H1 (cell line): Measurements from ENCODE around the gene SOCS4. TPM values are rescaled to one million over a fixed set of nuclear protein-coding genes. Genes with fewer than 3 reads are reported as not detected.
A peak's percentile ranks its signal among the peaks of the same experiment; 100 is the strongest.

Experiments
- CTCF ChIA-PET: fragments of 300-600 bp; sonication (Branson Sonifier 250); formaldehyde crosslinking; loops from one replicate; lab custom pipeline; 2021; ENCODE audit not compliant: partially characterized antibody; lab: Charles Lee
- POLR2A ChIA-PET: fragments of 300-600 bp; sonication (Branson Sonifier 250); formaldehyde crosslinking; loops from one replicate; lab custom pipeline; 2021; ENCODE audit warnings: inconsistent platforms; ENCODE audit not compliant: partially characterized antibody; lab: Charles Lee
- DNase-seq, 2 experiments: peaks; one replicate each; pipeline versions ENCODE4 v3.0.0 to v3.0.0-alpha.2; 2010 to 2022; ENCODE audit warnings: low spot score in 2 of 2, low read depth in 1 of 2, mixed read lengths in 1 of 2
- FAIRE-seq: peaks from 2 replicates; lab custom pipeline; 2011; peaks lifted over from hg19 to GRCh38; lab: Jason Lieb, UNC
- H2AFZ ChIP-seq: 2 replicates; pipeline ENCODE4 v1.8.1; 2012; ENCODE audit warnings: low read length, inconsistent platforms
- H2AK5ac ChIP-seq: 2 replicates; pipeline ENCODE4 v1.6.1; 2013; ENCODE audit warnings: low read depth, low read length
- H2BK120ac ChIP-seq: replicated peaks from 2 replicates; pipeline ENCODE3; 2013; ENCODE audit warnings: low read depth, low read length, inconsistent platforms
- H2BK12ac ChIP-seq: 2 replicates; pipeline ENCODE4 v1.6.1; 2013; ENCODE audit warnings: low read depth, low read length
- H2BK15ac ChIP-seq: 2 replicates; pipeline ENCODE4 v1.6.1; 2013; ENCODE audit warnings: low read length
- H2BK20ac ChIP-seq: 2 replicates; pipeline ENCODE4 v1.6.1; 2013; ENCODE audit warnings: low read length
- H2BK5ac ChIP-seq: 2 replicates; pipeline ENCODE4 v1.6.1; 2013; ENCODE audit warnings: low read depth, low read length
- H3K14ac ChIP-seq: 2 replicates; pipeline ENCODE4 v1.6.1; 2013; ENCODE audit warnings: inconsistent platforms; ENCODE audit not compliant: insufficient read length
- H3K18ac ChIP-seq: 2 replicates; pipeline ENCODE4 v1.6.1; 2013; ENCODE audit warnings: low read length; ENCODE audit errors: extremely low read depth
- H3K23ac ChIP-seq: 2 replicates; pipeline ENCODE4 v1.6.1; 2013; ENCODE audit warnings: inconsistent platforms; ENCODE audit not compliant: insufficient read length
- H3K23me2 ChIP-seq: 2 replicates; pipeline ENCODE4 v1.6.1; 2013; ENCODE audit warnings: low read depth, low read length
- H3K27ac ChIP-seq: 2 replicates; pipeline ENCODE4 v1.6.1; 2011; ENCODE audit warnings: low read depth, low read length, inconsistent platforms
- H3K27me3 ChIP-seq, 4 experiments: replicated peaks in 1 of 4; 1 replicate in 1 of 4; 2 replicates in 3 of 4; pipeline versions ENCODE4 v1.6.1 to v1.8.1; 2011 to 2013; ENCODE audit warnings: low read length in 3 of 4, mild to moderate bottlenecking in 3 of 4, inconsistent platforms in 2 of 4, mixed read lengths in 2 of 4, moderate library complexity in 1 of 4; ENCODE audit not compliant: control insufficient read depth in 3 of 4, insufficient read depth in 3 of 4; ENCODE audit errors: extremely low read depth in 1 of 4
- H3K36me3 ChIP-seq, 4 experiments: 2 replicates each; pipeline versions ENCODE4 v1.6.1 to v1.8.1; 2011 to 2013; ENCODE audit warnings: mild to moderate bottlenecking in 4 of 4, low read length in 3 of 4, moderate library complexity in 2 of 4, control low read depth in 1 of 4, inconsistent platforms in 1 of 4; ENCODE audit not compliant: insufficient read depth in 4 of 4, control insufficient read depth in 2 of 4
- H3K4ac ChIP-seq: replicated peaks from 2 replicates; pipeline ENCODE3; 2013; ENCODE audit warnings: low read length, low read depth, mixed read lengths, inconsistent platforms; ENCODE audit not compliant: insufficient read length
- H3K4me1 ChIP-seq, 4 experiments: replicated peaks in 1 of 4; 1 replicate in 1 of 4; 2 replicates in 3 of 4; pipeline versions ENCODE4 v1.6.1 to v1.8.1; 2011 to 2013; ENCODE audit warnings: low read length in 3 of 4, inconsistent platforms in 2 of 4, mixed read lengths in 1 of 4; ENCODE audit not compliant: insufficient read depth in 4 of 4, control insufficient read depth in 3 of 4
- H3K4me2 ChIP-seq, 2 experiments: 2 replicates each; pipeline versions ENCODE4 v1.6.1 to v1.8.1; 2011 to 2013; ENCODE audit warnings: low read depth in 2 of 2, low read length in 2 of 2, control low read depth in 1 of 2, inconsistent platforms in 1 of 2, mild to moderate bottlenecking in 1 of 2; ENCODE audit not compliant: insufficient read depth in 1 of 2
- H3K4me3 ChIP-seq, 4 experiments: fragments of 200-600, 300-600 bp in 1 of 4; sonication (generic), shearing (Covaris generic), sonication (Bioruptor Twin) in 1 of 4; 2 replicates each; pipeline versions ENCODE4 v1.5.1 to v1.8.1; 2011 to 2016; ENCODE audit warnings: low read length in 4 of 4, low read depth in 3 of 4, control low read depth in 2 of 4, inconsistent platforms in 2 of 4, mild to moderate bottlenecking in 2 of 4, mixed read lengths in 1 of 4, moderate library complexity in 1 of 4; ENCODE audit not compliant: insufficient read depth in 2 of 4; ENCODE audit errors: extremely low read depth in 1 of 4
- H3K56ac ChIP-seq: replicated peaks from 2 replicates; pipeline ENCODE3; 2013; ENCODE audit warnings: low read depth, mild to moderate bottlenecking, mixed read lengths, low read length, inconsistent platforms; ENCODE audit not compliant: insufficient read length
- H3K79me1 ChIP-seq: 2 replicates; pipeline ENCODE4 v1.6.1; 2013; ENCODE audit warnings: low read depth, low read length, control low read depth
- H3K79me2 ChIP-seq, 2 experiments: 2 replicates each; pipeline versions ENCODE4 v1.6.1 to v1.8.1; 2012 to 2013; ENCODE audit warnings: low read length in 2 of 2, mild to moderate bottlenecking in 2 of 2, inconsistent platforms in 1 of 2; ENCODE audit not compliant: insufficient read depth in 2 of 2, control insufficient read depth in 1 of 2
- H3K9ac ChIP-seq, 4 experiments: replicated peaks in 1 of 4; 1 replicate in 1 of 4; 2 replicates in 3 of 4; pipeline versions ENCODE4 v1.6.1 to v1.8.1; 2011 to 2013; ENCODE audit warnings: low read depth in 3 of 4, low read length in 3 of 4, control low read depth in 2 of 4, mild to moderate bottlenecking in 2 of 4, moderate library complexity in 2 of 4, inconsistent platforms in 1 of 4; ENCODE audit errors: extremely low read depth in 1 of 4
- H3K9me3 ChIP-seq, 2 experiments: 2 replicates each; pipeline versions ENCODE4 v1.6.1 to v1.8.1; 2012 to 2013; ENCODE audit warnings: mild to moderate bottlenecking in 2 of 2, moderate library complexity in 2 of 2, control low read depth in 1 of 2, inconsistent platforms in 1 of 2, low read depth in 1 of 2, low read length in 1 of 2, mixed read lengths in 1 of 2; ENCODE audit not compliant: insufficient read depth in 2 of 2
- H4K20me1 ChIP-seq, 2 experiments: replicated peaks in 1 of 2; 2 replicates each; pipeline versions ENCODE3 to v1.8.1; 2011 to 2013; ENCODE audit warnings: inconsistent platforms in 2 of 2, low read length in 2 of 2, mild to moderate bottlenecking in 1 of 2; ENCODE audit not compliant: insufficient read depth in 2 of 2, control insufficient read depth in 1 of 2
- H4K5ac ChIP-seq: 2 replicates; pipeline ENCODE4 v1.6.1; 2013; ENCODE audit warnings: low read length, low read depth, mixed read lengths, inconsistent platforms; ENCODE audit not compliant: insufficient read length
- H4K8ac ChIP-seq: 2 replicates; pipeline ENCODE4 v1.8.0; 2013; ENCODE audit warnings: mild to moderate bottlenecking, moderate library complexity, low read length, inconsistent platforms; ENCODE audit not compliant: insufficient read depth; ENCODE audit errors: extremely low read depth
- H4K91ac ChIP-seq: replicated peaks from 2 replicates; pipeline ENCODE3; 2013; ENCODE audit warnings: low read length, mixed read lengths, inconsistent platforms; ENCODE audit not compliant: insufficient read length
- CREB1 ChIP-seq: IDR thresholded peaks from 2 replicates; pipeline ENCODE4 v1.6.1; 2012; ENCODE audit warnings: inconsistent platforms
- HDAC2 ChIP-seq, 2 experiments: fragments of 300-600 bp in 1 of 2; sonication (generic) in 1 of 2; IDR thresholded peaks; 2 replicates each; pipeline ENCODE4 v1.6.1; 2011 to 2012; ENCODE audit warnings: low read depth in 2 of 2, low read length in 2 of 2, mild to moderate bottlenecking in 2 of 2, moderate library complexity in 2 of 2, borderline replicate concordance in 1 of 2, inconsistent platforms in 1 of 2
- KDM1A ChIP-seq: fragments of 200-600, 300-600 bp; sonication (generic); IDR thresholded peaks from 2 replicates; pipeline ENCODE4 v1.7.1; 2016; ENCODE audit warnings: mild to moderate bottlenecking, low read length, borderline replicate concordance
- NANOG ChIP-seq: IDR thresholded peaks from 2 replicates; pipeline ENCODE4 v1.6.1; 2011; ENCODE audit warnings: low read length, low read depth, mild to moderate bottlenecking, inconsistent platforms; ENCODE audit not compliant: insufficient read depth, poor library complexity, severe bottlenecking
- NRF1 ChIP-seq: IDR thresholded peaks from 2 replicates; pipeline ENCODE4 v1.6.1; 2011; ENCODE audit warnings: mild to moderate bottlenecking, low read depth, low read length, improper control_type of control experiment
- PHF8 ChIP-seq: fragments of 200-600 bp; sonication (generic); conservative IDR thresholded peaks from 2 replicates; pipeline ENCODE4 v1.7.1; 2012; ENCODE audit warnings: low read depth, mild to moderate bottlenecking, inconsistent platforms, low read length, moderate library complexity
- YY1 ChIP-seq: IDR thresholded peaks from 2 replicates; pipeline ENCODE4 v1.6.1; 2011; ENCODE audit warnings: low read depth, mild to moderate bottlenecking, low read length
- ZNF274 ChIP-seq: IDR thresholded peaks from 2 replicates; pipeline ENCODE4 v1.7.0; 2012; ENCODE audit warnings: low read length, borderline replicate concordance; ENCODE audit errors: extremely low read depth
- WGBS, 2 experiments: shearing (Covaris generic) in 1 of 2; methylation state at CpG; one replicate each; pipeline versions ENCODE4 v1.1.6 to v1.1.7; 2013 to 2015; ENCODE audit warnings: low lambda C conversion rate in 2 of 2, mixed read lengths in 2 of 2, inconsistent platforms in 1 of 2, low coverage in 1 of 2, missing lambda C conversion rate in 1 of 2; ENCODE audit not compliant: insufficient replicate concordance in 2 of 2, insufficient coverage in 1 of 2, insufficient read length in 1 of 2; ENCODE audit errors: extremely low coverage in 1 of 2, missing lambda C conversion rate in 1 of 2; 5-methylcytosine and 5-hydroxymethylcytosine counted together
- polyA plus RNA-seq, 7 experiments: library from polyadenylated mRNA; depleted of rRNA in 3 of 7; stranded (reverse) in 5 of 7; unstranded in 2 of 7; fragments of >200 nt in 5 of 7; fragments of 200-250 nt in 2 of 7; gene quantifications; 1 replicate in 5 of 7; 2 replicates in 1 of 7; 4 replicates in 1 of 7; pipeline versions ENCODE4 v1.2.1 to v1.2.3, GENCODE V29; 2011 to 2013; ENCODE audit warnings: missing spikeins in 2 of 7, mixed read lengths in 2 of 7
- total RNA-seq: library from RNA; stranded (reverse); fragmentation: NEBNext Ultra II Directional; extraction: Animal tissue kit (Norgen Biotek cat#: 25700); gene quantifications from 2 replicates; pipeline ENCODE4 v1.2.1, GENCODE V29; 2021
- TF ChIP-seq, protein P1 (sequence below), 3 experiments: IDR thresholded peaks; 1 replicate in 2 of 3; 2 replicates in 1 of 3; pipeline versions ENCODE4 v1.5.1 to v1.6.1; 2011; ENCODE audit warnings: low read length in 3 of 3, mild to moderate bottlenecking in 3 of 3, inconsistent platforms in 2 of 3, low read depth in 1 of 3, moderate library complexity in 1 of 3; ENCODE audit not compliant: insufficient read depth in 1 of 3; ENCODE audit errors: control extremely low read depth in 1 of 3

The SOCS4 gene
- total and polyA plus RNA-seq, 2 of the 8 experiments (the other 6 are each of a cell fraction or from before 2014, with no cell fraction given) = 5.5 to 31.5 TPM

DNA sequence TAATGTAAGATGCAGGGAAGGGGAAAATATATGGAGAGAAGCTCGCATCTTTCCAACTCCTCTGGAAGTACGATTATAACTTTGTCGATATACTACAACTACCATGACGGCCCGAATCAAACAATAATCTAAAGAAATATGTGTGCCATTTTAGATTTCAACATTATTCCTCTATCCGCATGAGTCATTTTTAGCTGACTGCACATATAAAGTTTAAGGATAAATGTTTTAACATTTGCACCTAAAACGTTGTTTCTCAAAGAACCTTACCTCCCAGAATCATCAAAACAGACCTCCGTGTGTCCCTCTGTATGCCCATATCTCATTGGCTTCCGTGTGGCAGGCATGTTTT, 619 bp upstream of the SOCS4 start:
- H4K20me1 ChIP-seq = no peaks in the 10 kb centered on the region
- POLR2A ChIA-PET = interaction anchor here (0.6 to 8.5 kb wide), 24 partner anchors 8 to 341 kb away, joined by 3 to 101 read pairs (median 6); partner anchors contain the start of genes DLGAP5, GCH1 and MAPK1IP1L
- no peak overlapping the region for H4K8ac ChIP-seq
- H3K4me3 ChIP-seq = peak overlapping the region; percentile 89 to 96 (median 94)
- no peaks in the 10 kb centered on the region for H3K27me3 ChIP-seq
- no peak overlapping the region for H2AFZ ChIP-seq
- H2BK120ac ChIP-seq = no peak overlapping the region
- TF ChIP-seq KDM1A (no peak), YY1 (no peak), NANOG (no peak), ZNF274 (no peak), PHF8 (no peak), CREB1 (no peak), HDAC2 (IDR thresholded peaks at IDR 0.05; ENCODE audit: borderline replicate concordance in 1 of 2, low read depth in 2 of 2, low read length in 2 of 2) (no peak), NRF1 (no peak)
- TF ChIP-seq, protein P1, sequence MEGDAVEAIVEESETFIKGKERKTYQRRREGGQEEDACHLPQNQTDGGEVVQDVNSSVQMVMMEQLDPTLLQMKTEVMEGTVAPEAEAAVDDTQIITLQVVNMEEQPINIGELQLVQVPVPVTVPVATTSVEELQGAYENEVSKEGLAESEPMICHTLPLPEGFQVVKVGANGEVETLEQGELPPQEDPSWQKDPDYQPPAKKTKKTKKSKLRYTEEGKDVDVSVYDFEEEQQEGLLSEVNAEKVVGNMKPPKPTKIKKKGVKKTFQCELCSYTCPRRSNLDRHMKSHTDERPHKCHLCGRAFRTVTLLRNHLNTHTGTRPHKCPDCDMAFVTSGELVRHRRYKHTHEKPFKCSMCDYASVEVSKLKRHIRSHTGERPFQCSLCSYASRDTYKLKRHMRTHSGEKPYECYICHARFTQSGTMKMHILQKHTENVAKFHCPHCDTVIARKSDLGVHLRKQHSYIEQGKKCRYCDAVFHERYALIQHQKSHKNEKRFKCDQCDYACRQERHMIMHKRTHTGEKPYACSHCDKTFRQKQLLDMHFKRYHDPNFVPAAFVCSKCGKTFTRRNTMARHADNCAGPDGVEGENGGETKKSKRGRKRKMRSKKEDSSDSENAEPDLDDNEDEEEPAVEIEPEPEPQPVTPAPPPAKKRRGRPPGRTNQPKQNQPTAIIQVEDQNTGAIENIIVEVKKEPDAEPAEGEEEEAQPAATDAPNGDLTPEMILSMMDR (IDR thresholded peaks at IDR 0.05; ENCODE audit: control extremely low read depth in 1 of 3, insufficient read depth in 1 of 3, low read depth in 1 of 3, low read length in 3 of 3) = no peak
- CTCF ChIA-PET = interaction anchor here (1.1 to 2.9 kb wide), 3 partner anchors 10 to 37 kb away, joined by 3 to 22 read pairs (median 3); partner anchors contain the start of gene MAPK1IP1L
- peak overlapping the region; percentile 95 to 98 (median 97) for H3K9ac ChIP-seq
- H3K4ac ChIP-seq = no peak overlapping the region
- H3K9me3 ChIP-seq = no peaks in the 10 kb centered on the region
- FAIRE-seq (no peak), DNase-seq (no peak)
- no peak overlapping the region for H3K23ac ChIP-seq
- no peak overlapping the region for H3K18ac ChIP-seq
- H3K14ac ChIP-seq = no peak overlapping the region
- 8% methylated on average over 9 of the region's 9 CpGs; no CpG with 5 or more reads in 1 of the 2 experiments for WGBS, 2 experiments
- peaks cover 7% of the 10 kb centered on the region for H3K23me2 ChIP-seq
- peak overlapping the region; percentile 33 for H4K5ac ChIP-seq
- H2BK5ac ChIP-seq = peak overlapping the region; percentile 96; the same call in 1 of the 2 replicates
- H3K79me1 ChIP-seq = no peaks in the 10 kb centered on the region
- H2BK20ac ChIP-seq = no peak overlapping the region
- H2BK15ac ChIP-seq = no peak overlapping the region
- peaks cover 18 to 86% of the 10 kb centered on the region in 2 experiments; a peak in 3 of 4 replicates for H3K79me2 ChIP-seq
- H3K56ac ChIP-seq = no peak overlapping the region
- no peak overlapping the region; the same call in 1 of the 2 replicates for H2BK12ac ChIP-seq
- H3K27ac ChIP-seq = peak overlapping the region; percentile 97
- H3K36me3 ChIP-seq = peaks cover 3 to 28% (median 11%) of the 10 kb centered on the region in 4 experiments; a peak in 4 of 8 replicates
- H3K4me2 ChIP-seq = peak overlapping the region; percentile 70 to 97
- H4K91ac ChIP-seq = no peak overlapping the region
- H2AK5ac ChIP-seq = no peak overlapping the region
- H3K4me1 ChIP-seq = peaks cover 0 to 10% (median 1%) of the 10 kb centered on the region in 4 experiments; a peak in 3 of 7 replicates
